Measurements from ENCODE around the gene ZNF236. TPM values are rescaled to one million over a fixed set of nuclear protein-coding genes. Genes with fewer than 3 reads are reported as not detected.

ZNF236 gene
- total and polyA plus RNA-seq, 10 of the 15 experiments (the other 5 are each of a cell fraction or from before 2014, with no cell fraction given) = 1.0 to 14.4 (median 5.9) TPM

DNA sequence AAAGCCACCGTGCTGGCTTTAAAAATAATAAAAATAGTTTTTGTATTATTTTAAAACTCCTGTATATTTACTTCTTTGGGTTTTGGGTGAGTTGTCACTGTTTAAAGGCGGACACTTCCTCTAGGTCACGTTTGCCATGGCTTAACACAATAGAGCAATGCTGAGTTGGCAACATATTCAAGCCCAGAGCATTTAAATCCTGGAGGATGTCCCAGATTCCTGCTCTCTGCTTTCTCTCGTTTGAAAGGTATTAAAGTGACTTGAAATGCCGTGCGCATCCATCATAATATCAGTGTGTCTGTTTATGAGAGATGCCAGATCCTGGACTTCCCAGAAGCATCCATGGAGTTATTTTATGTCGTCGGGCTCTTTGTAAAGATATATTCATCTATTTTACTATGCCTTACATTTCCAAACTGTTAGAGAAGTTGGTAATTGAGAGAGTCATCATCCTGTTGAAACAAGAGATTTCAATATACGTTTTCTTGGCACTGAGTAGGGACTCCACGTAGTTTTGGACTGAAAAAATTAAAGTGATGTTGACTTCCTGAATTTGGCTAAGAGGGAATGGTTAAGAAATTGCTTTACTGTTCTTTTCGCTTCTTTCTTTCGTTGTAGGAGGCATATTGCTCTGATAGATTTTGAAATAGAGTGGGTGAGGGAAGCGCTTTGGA, 150.6 kb downstream of the ZNF236 start:
- H3K27me3 ChIP-seq (replicated peaks in 1 of 2; ENCODE audit: control insufficient read depth in 2 of 2, insufficient read depth in 2 of 2, low read length in 1 of 2) = no peaks in the 10 kb centered on the region

More for the DNA sequence above, 150.6 kb downstream of the ZNF236 start:
- no peak overlapping the region for H2AFZ ChIP-seq (ENCODE audit: control insufficient read depth, low read depth, low read length)
- no peaks in the 10 kb centered on the region for H3K9me3 ChIP-seq (replicated peaks; ENCODE audit: control insufficient read depth, insufficient read depth, low read length)
- no peak for TF ChIP-seq CHD1 (IDR thresholded peaks at IDR 0.05; ENCODE audit: low read depth, low read length)
- TF ChIP-seq RAD51 (IDR thresholded peaks at IDR 0.05) = no peak
- TF ChIP-seq HDGF (IDR thresholded peaks at IDR 0.05) = no peak
- TF ChIP-seq CEBPZ (IDR thresholded peaks at IDR 0.05; ENCODE audit: low read depth, low read length) = no peak
- TF ChIP-seq RELA (IDR thresholded peaks at IDR 0.05; ENCODE audit: borderline replicate concordance, partially characterized antibody) = no peak
- TF ChIP-seq, protein P1, sequence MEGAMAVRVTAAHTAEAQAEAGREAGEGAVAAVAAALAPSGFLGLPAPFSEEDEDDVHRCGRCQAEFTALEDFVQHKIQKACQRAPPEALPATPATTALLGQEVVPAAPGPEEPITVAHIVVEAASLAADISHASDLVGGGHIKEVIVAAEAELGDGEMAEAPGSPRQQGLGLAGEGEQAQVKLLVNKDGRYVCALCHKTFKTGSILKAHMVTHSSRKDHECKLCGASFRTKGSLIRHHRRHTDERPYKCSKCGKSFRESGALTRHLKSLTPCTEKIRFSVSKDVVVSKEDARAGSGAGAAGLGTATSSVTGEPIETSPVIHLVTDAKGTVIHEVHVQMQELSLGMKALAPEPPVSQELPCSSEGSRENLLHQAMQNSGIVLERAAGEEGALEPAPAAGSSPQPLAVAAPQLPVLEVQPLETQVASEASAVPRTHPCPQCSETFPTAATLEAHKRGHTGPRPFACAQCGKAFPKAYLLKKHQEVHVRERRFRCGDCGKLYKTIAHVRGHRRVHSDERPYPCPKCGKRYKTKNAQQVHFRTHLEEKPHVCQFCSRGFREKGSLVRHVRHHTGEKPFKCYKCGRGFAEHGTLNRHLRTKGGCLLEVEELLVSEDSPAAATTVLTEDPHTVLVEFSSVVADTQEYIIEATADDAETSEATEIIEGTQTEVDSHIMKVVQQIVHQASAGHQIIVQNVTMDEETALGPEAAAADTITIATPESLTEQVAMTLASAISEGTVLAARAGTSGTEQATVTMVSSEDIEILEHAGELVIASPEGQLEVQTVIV (IDR thresholded peaks at IDR 0.05; ENCODE audit: borderline replicate concordance, partially characterized antibody) = no peak
- no peak for TF ChIP-seq TARDBP (IDR thresholded peaks at IDR 0.05; ENCODE audit: borderline replicate concordance)
- TF ChIP-seq, protein P2, sequence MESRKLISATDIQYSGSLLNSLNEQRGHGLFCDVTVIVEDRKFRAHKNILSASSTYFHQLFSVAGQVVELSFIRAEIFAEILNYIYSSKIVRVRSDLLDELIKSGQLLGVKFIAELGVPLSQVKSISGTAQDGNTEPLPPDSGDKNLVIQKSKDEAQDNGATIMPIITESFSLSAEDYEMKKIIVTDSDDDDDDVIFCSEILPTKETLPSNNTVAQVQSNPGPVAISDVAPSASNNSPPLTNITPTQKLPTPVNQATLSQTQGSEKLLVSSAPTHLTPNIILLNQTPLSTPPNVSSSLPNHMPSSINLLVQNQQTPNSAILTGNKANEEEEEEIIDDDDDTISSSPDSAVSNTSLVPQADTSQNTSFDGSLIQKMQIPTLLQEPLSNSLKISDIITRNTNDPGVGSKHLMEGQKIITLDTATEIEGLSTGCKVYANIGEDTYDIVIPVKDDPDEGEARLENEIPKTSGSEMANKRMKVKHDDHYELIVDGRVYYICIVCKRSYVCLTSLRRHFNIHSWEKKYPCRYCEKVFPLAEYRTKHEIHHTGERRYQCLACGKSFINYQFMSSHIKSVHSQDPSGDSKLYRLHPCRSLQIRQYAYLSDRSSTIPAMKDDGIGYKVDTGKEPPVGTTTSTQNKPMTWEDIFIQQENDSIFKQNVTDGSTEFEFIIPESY (IDR thresholded peaks at IDR 0.05) = no peak
- no peak for TF ChIP-seq CBX3 (IDR thresholded peaks at IDR 0.05; ENCODE audit: borderline replicate concordance, low read depth)
- WGBS (ENCODE audit: insufficient coverage, insufficient replicate concordance, low lambda C conversion rate, missing lambda C conversion rate) = 91% methylated on average over 13 of the region's 13 CpGs
- ChIA-PET CTCF (no interaction called here), SMC1A (ENCODE audit: uncharacterized antibody, unreplicated experiment) (interaction anchor here (5.0 kb wide), 1 partner anchor 9 kb away, joined by 37 read pairs; no protein-coding TSS in a partner anchor), POLR2A (no interaction called here), RAD21 (ENCODE audit: unreplicated experiment) (no interaction called here)
- no peak overlapping the region for H3K4me3 ChIP-seq
- peaks cover 2 to 3% of the 10 kb centered on the region in 2 experiments; a peak in 2 of 4 replicates for H3K36me3 ChIP-seq (ENCODE audit: control insufficient read depth in 2 of 2, insufficient read depth in 2 of 2, low read length in 1 of 2)
- ATAC-seq = no peak
- H4K20me1 ChIP-seq (ENCODE audit: control insufficient read depth, insufficient read depth) = no peaks in the 10 kb centered on the region
- FAIRE-seq = no peak
- in situ Hi-C loops (cut with MboI) (no loop called here), intact Hi-C loops (cut with micrococcal nuclease; ENCODE audit: unreplicated experiment) (no loop called here)
- H3K4me2 ChIP-seq (ENCODE audit: control insufficient read depth, insufficient read depth) = no peak overlapping the region
- DNase-seq (ENCODE audit: low read depth, low spot score) = no peak
- no peaks in the 10 kb centered on the region for H3K4me1 ChIP-seq (ENCODE audit: control insufficient read depth, insufficient read depth, low read length)
- H3K27ac ChIP-seq (ENCODE audit: control insufficient read depth, insufficient read depth) = no peak overlapping the region
- no peak overlapping the region for H3K9ac ChIP-seq (ENCODE audit: control insufficient read depth, insufficient read depth, low read length)
- no TSS peak for BruUV-seq (replicated peaks)
- H3K79me2 ChIP-seq (ENCODE audit: control insufficient read depth, insufficient read depth, low read length) = no peaks in the 10 kb centered on the region
